NCI-H146 (cell line): ENCODE data around the gene GPR63.

Source experiments
- DNase-seq: peaks from one replicate; lab custom pipeline; 2025; lab: John Stamatoyannopoulos, UW

The GPR63 gene

GRCh38 chr6:96821034-96821433, 16.2 kb downstream of the GPR63 start:
- DNase-seq = no peak

GRCh38 chr6:96816301-96816817, 20.9 kb downstream of the GPR63 start:
- no peak for DNase-seq

- DNase-seq = no peak
These were observed 22.7 kb downstream of the GPR63 start for GRCh38 chr6:96814625-96815024.

GRCh38 chr6:96812077-96812703, 25.1 kb downstream of the GPR63 start:
- DNase-seq = no peak

GRCh38 chr6:96811670-96812069, 25.6 kb downstream of the GPR63 start:
- DNase-seq = no peak

- DNase-seq = no peak
These were observed 26.1 kb downstream of the GPR63 start for GRCh38 chr6:96811136-96811535.

GRCh38 chr6:96809119-96809518, 28.2 kb downstream of the GPR63 start:
- DNase-seq = no peak

GRCh38 chr6:96803106-96803481, 34.2 kb downstream of the GPR63 start:
- no peak for DNase-seq

GRCh38 chr6:96795481-96795880, 41.8 kb downstream of the GPR63 start:
- DNase-seq = no peak

- no peak for DNase-seq
These were observed 42.3 kb downstream of the GPR63 start for GRCh38 chr6:96794980-96795379.

- no peak for DNase-seq
These were observed 44.6 kb downstream of the GPR63 start for GRCh38 chr6:96792561-96793190.

GRCh38 chr6:96789871-96790270, 47.4 kb downstream of the GPR63 start:
- no peak for DNase-seq

- peak; percentile 14 for DNase-seq
These were observed 49.3 kb downstream of the GPR63 start for GRCh38 chr6:96787846-96788580.

- no peak for DNase-seq
These were observed 50.9 kb downstream of the GPR63 start for GRCh38 chr6:96786336-96786735.

GRCh38 chr6:96784650-96785049, 52.6 kb downstream of the GPR63 start:
- DNase-seq = peak; percentile 19

- no peak for DNase-seq
These were observed 54.0 kb downstream of the GPR63 start for GRCh38 chr6:96783307-96783706.

GRCh38 chr6:96781557-96781956, 55.7 kb downstream of the GPR63 start:
- DNase-seq = no peak

- DNase-seq = no peak
These were observed 60.2 kb downstream of the GPR63 start for GRCh38 chr6:96777113-96777512.

GRCh38 chr6:96775727-96776400, 61.4 kb downstream of the GPR63 start:
- DNase-seq = no peak

GRCh38 chr6:96766769-96767168, 70.5 kb downstream of the GPR63 start:
- DNase-seq = no peak

- DNase-seq = no peak
These were observed 74.7 kb downstream of the GPR63 start for GRCh38 chr6:96762599-96762998.

GRCh38 chr6:96761794-96762193, 75.5 kb downstream of the GPR63 start:
- DNase-seq = no peak
